Pericardium fibroblast (primary cell): Measurements from ENCODE around the gene DOCK8. TPM values are rescaled to one million over a fixed set of nuclear protein-coding genes. Genes with fewer than 3 reads are reported as not detected.

Experiments
- total RNA-seq: library from RNA; depleted of rRNA; stranded (reverse); fragments of >200 nt; gene quantifications from 2 replicates; pipeline ENCODE4 v1.2.3, GENCODE V29; 2015

Gene DOCK8
- 0.12 and 0.34 TPM in 2 replicates for total RNA-seq

GRCh38 chr9:214648-215493 is at the start of gene DOCK8:
DOCK8 (plus strand) TSS chr9:214865; CDS start chr9:214977, 112 bp downstream.

GRCh38 chr9:178970-179383 is 35.7 kb upstream of the DOCK8 start, which contains the start of gene ZNG1A:
ZNG1A (minus strand) TSS chr9:179056; CDS start chr9:178969, 87 bp downstream.

GRCh38 chr9:503881-504852 is 289.5 kb downstream of the DOCK8 start, which contains the start of gene KANK1:
KANK1 (plus strand) TSS chr9:504695.

Other genes with a start within 250 kb of the DOCK8 start
- gene WASHC1, start 185.4 kb upstream of the DOCK8 start, total RNA-seq: 3.6 and 3.7 TPM in 2 replicates
- 0.70 TPM in 1 of 2 replicates, not detected in the other for gene FOXD4, start 96.4 kb upstream of the DOCK8 start, total RNA-seq
- gene ZNG1A, start 35.8 kb upstream of the DOCK8 start, total RNA-seq: 19.9 and 20.5 TPM in 2 replicates